ENCODE data around the gene FAM78B.

The FAM78B gene

DNA sequence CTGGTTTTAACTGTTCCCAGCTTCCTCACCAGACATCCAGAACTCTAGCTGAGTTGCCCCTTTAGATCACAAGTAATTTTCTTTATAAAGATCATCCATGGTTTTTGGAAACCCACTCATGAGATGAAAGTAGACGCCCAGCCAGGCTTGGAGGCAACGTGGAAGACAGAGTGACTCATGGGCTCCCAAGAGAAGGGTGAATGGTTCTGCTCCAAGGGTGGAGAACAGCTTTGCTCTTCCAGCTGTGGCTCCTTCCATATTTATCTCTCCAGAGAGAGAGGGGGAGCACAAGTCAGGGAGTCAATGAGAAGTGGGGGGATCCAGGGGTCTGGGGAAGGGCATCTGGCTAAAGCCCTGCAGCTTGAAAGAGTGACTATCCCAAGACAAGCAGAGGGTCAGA lies 13.8 kb downstream of the FAM78B start:
- no peaks in the 10 kb centered on the region for H3K27me3 ChIP-seq (ENCODE audit: insufficient read depth, low read length, poor library complexity, severe bottlenecking)
- no peak overlapping the region for H3K4me2 ChIP-seq (ENCODE audit: low read depth, low read length, poor library complexity, severe bottlenecking)
- no peaks in the 10 kb centered on the region for H3K4me1 ChIP-seq (ENCODE audit: insufficient read depth, low read length, poor library complexity, severe bottlenecking)
- H3K9me3 ChIP-seq (ENCODE audit: insufficient read depth, low read depth, low read length): no peaks in the 10 kb centered on the region
- H4K20me1 ChIP-seq (ENCODE audit: insufficient read depth, low read length, poor library complexity, severe bottlenecking): no peaks in the 10 kb centered on the region
- H3F3A ChIP-seq (ENCODE audit: low read depth): no peaks in the 10 kb centered on the region
- H3K9ac ChIP-seq (ENCODE audit: low read depth, low read length, poor library complexity, severe bottlenecking): no peak overlapping the region
- no peak overlapping the region for H3K4me3 ChIP-seq (ENCODE audit: low read length, poor library complexity, severe bottlenecking)
- H3K79me2 ChIP-seq (ENCODE audit: insufficient read depth, low read length): no peaks in the 10 kb centered on the region
- no peaks in the 10 kb centered on the region for H3K9me2 ChIP-seq (replicated peaks; ENCODE audit: low read depth, low read length)
- H2AFZ ChIP-seq (ENCODE audit: low read length): no peak overlapping the region
- TF ChIP-seq, protein P1, sequence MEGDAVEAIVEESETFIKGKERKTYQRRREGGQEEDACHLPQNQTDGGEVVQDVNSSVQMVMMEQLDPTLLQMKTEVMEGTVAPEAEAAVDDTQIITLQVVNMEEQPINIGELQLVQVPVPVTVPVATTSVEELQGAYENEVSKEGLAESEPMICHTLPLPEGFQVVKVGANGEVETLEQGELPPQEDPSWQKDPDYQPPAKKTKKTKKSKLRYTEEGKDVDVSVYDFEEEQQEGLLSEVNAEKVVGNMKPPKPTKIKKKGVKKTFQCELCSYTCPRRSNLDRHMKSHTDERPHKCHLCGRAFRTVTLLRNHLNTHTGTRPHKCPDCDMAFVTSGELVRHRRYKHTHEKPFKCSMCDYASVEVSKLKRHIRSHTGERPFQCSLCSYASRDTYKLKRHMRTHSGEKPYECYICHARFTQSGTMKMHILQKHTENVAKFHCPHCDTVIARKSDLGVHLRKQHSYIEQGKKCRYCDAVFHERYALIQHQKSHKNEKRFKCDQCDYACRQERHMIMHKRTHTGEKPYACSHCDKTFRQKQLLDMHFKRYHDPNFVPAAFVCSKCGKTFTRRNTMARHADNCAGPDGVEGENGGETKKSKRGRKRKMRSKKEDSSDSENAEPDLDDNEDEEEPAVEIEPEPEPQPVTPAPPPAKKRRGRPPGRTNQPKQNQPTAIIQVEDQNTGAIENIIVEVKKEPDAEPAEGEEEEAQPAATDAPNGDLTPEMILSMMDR (conservative IDR thresholded peaks at IDR 0.05; ENCODE audit: low read length): no peak
- no peak for TF ChIP-seq EZH2phosphoT487 (IDR thresholded peaks at IDR 0.05; ENCODE audit: borderline replicate concordance)
- H3K36me3 ChIP-seq (ENCODE audit: insufficient read depth, low read length): no peaks in the 10 kb centered on the region

DNA sequence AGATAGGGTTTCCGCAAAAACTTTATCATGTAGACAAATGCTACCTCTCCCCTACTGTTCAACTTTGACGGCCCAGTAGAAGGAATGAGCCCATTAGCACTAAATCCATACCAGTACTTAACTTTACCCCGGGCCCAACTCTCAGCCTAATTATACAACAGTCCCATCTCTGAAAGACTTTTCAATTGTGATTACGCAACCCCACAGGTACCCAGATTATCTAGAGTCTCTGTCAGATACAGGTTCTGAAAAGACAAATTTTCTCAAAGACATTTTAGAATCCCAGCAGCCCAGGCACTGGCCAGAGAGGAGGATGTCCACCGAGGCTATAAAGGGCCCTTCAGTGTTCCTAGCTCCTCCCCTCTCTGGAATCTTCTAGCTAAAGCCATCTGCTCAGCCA lies 15.0 kb downstream of the FAM78B start:
- no peaks in the 10 kb centered on the region for H3K9me2 ChIP-seq (replicated peaks; ENCODE audit: low read depth, low read length)
- TF ChIP-seq, protein P1 (conservative IDR thresholded peaks at IDR 0.05; ENCODE audit: low read length): no peak
- no peak for TF ChIP-seq EZH2phosphoT487 (IDR thresholded peaks at IDR 0.05; ENCODE audit: borderline replicate concordance)
- H3F3A ChIP-seq (ENCODE audit: low read depth): no peaks in the 10 kb centered on the region
- H3K9ac ChIP-seq (ENCODE audit: low read depth, low read length, poor library complexity, severe bottlenecking): no peak overlapping the region
- no peak overlapping the region for H3K4me2 ChIP-seq (ENCODE audit: low read depth, low read length, poor library complexity, severe bottlenecking)
- H3K79me2 ChIP-seq (ENCODE audit: insufficient read depth, low read length): no peaks in the 10 kb centered on the region
- H3K36me3 ChIP-seq (ENCODE audit: insufficient read depth, low read length): no peaks in the 10 kb centered on the region
- no peak overlapping the region for H2AFZ ChIP-seq (ENCODE audit: low read length)
- no peaks in the 10 kb centered on the region for H3K27me3 ChIP-seq (ENCODE audit: insufficient read depth, low read length, poor library complexity, severe bottlenecking)
- no peaks in the 10 kb centered on the region for H3K9me3 ChIP-seq (ENCODE audit: insufficient read depth, low read depth, low read length)
- H3K4me3 ChIP-seq (ENCODE audit: low read length, poor library complexity, severe bottlenecking): no peak overlapping the region
- H3K4me1 ChIP-seq (ENCODE audit: insufficient read depth, low read length, poor library complexity, severe bottlenecking): no peaks in the 10 kb centered on the region
- H4K20me1 ChIP-seq (ENCODE audit: insufficient read depth, low read length, poor library complexity, severe bottlenecking): no peaks in the 10 kb centered on the region

DNA sequence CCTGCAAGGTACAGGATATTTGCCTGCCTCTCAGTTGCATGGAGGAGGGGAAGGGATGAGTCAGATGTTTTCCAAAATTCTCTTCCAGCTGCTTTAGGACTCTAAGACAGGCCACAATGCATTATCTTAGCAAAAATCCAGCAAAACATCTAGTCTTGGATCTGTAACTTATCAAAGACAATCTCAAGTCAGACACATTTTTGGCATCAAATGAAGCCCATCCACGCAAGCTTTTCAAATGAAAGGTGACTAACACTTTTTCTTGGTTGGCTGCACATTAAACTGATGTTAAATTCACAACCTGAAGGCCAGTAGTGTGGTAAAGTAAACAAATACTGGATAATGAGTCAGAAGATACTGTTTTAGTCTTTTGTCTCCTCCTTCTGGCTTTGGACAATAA lies 21.3 kb downstream of the FAM78B start:
- Histone ChIP-seq H3K9ac (ENCODE audit: low read depth, low read length, poor library complexity, severe bottlenecking) (no peak overlapping the region), H3K9me2 (replicated peaks; ENCODE audit: low read depth, low read length) (no peaks in the 10 kb centered on the region), H3K9me3 (ENCODE audit: insufficient read depth, low read depth, low read length) (no peaks in the 10 kb centered on the region), H3K4me3 (ENCODE audit: low read length, poor library complexity, severe bottlenecking) (no peak overlapping the region), H3K79me2 (ENCODE audit: insufficient read depth, low read length) (no peaks in the 10 kb centered on the region), H3K27me3 (ENCODE audit: insufficient read depth, low read length, poor library complexity, severe bottlenecking) (no peaks in the 10 kb centered on the region), H2AFZ (ENCODE audit: low read length) (no peak overlapping the region), H3K4me1 (ENCODE audit: insufficient read depth, low read length, poor library complexity, severe bottlenecking) (no peaks in the 10 kb centered on the region), H3K36me3 (ENCODE audit: insufficient read depth, low read length) (no peaks in the 10 kb centered on the region), H4K20me1 (ENCODE audit: insufficient read depth, low read length, poor library complexity, severe bottlenecking) (no peaks in the 10 kb centered on the region), H3F3A (ENCODE audit: low read depth) (no peaks in the 10 kb centered on the region), H3K4me2 (ENCODE audit: low read depth, low read length, poor library complexity, severe bottlenecking) (no peak overlapping the region)
- TF ChIP-seq EZH2phosphoT487 (IDR thresholded peaks at IDR 0.05; ENCODE audit: borderline replicate concordance): no peak

DNA sequence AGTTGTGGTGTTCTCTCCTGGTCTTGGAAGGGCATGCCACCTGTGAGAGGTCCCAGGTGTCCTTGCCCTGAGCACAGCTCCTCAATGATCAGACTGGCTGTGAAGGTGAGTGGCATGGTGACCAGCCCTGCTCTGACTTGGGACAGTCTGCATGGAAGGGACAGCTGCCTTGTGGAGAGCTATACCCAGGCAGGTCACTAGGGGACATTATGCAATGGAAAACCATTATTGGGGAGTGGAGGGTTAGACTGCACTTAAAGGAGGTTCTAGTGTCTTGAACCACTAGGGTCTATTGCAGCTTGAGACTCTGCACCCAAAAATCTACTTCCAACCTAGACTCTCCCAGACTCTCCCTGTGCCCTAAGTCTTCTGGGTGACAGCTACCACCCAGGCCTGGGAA lies 24.8 kb downstream of the FAM78B start:
- no peaks in the 10 kb centered on the region for H3K79me2 ChIP-seq (ENCODE audit: insufficient read depth, low read length)
- H3K4me3 ChIP-seq (ENCODE audit: low read length, poor library complexity, severe bottlenecking): no peak overlapping the region
- no peaks in the 10 kb centered on the region for H3K27me3 ChIP-seq (ENCODE audit: insufficient read depth, low read length, poor library complexity, severe bottlenecking)
- H3F3A ChIP-seq (ENCODE audit: low read depth): no peaks in the 10 kb centered on the region
- H3K9ac ChIP-seq (ENCODE audit: low read depth, low read length, poor library complexity, severe bottlenecking): no peak overlapping the region
- H3K4me2 ChIP-seq (ENCODE audit: low read depth, low read length, poor library complexity, severe bottlenecking): no peak overlapping the region
- no peaks in the 10 kb centered on the region for H3K4me1 ChIP-seq (ENCODE audit: insufficient read depth, low read length, poor library complexity, severe bottlenecking)
- no peak overlapping the region for H2AFZ ChIP-seq (ENCODE audit: low read length)
- no peaks in the 10 kb centered on the region for H3K9me3 ChIP-seq (ENCODE audit: insufficient read depth, low read depth, low read length)
- no peaks in the 10 kb centered on the region for H3K36me3 ChIP-seq (ENCODE audit: insufficient read depth, low read length)
- no peaks in the 10 kb centered on the region for H3K9me2 ChIP-seq (replicated peaks; ENCODE audit: low read depth, low read length)
- H4K20me1 ChIP-seq (ENCODE audit: insufficient read depth, low read length, poor library complexity, severe bottlenecking): no peaks in the 10 kb centered on the region
- TF ChIP-seq EZH2phosphoT487 (IDR thresholded peaks at IDR 0.05; ENCODE audit: borderline replicate concordance): no peak
- TF ChIP-seq, protein P1 (conservative IDR thresholded peaks at IDR 0.05; ENCODE audit: low read length): no peak
